HepG2 (cell line): ENCODE measurements around the gene DNAJB2. TPM values are rescaled to one million over a fixed set of nuclear protein-coding genes. Genes with fewer than 3 reads are reported as not detected.

Experiments used
- DDIT3 ChIP-seq: sonication (generic); formaldehyde crosslinking; IDR thresholded peaks from 2 replicates; pipeline ENCODE4 v1.4.0; 2020; ENCODE audit warnings: mild to moderate bottlenecking, missing genetic modification reagents
- DZIP1 ChIP-seq: sonication (generic); formaldehyde crosslinking; IDR thresholded peaks from 2 replicates; pipeline ENCODE4 v1.5.0; 2020; ENCODE audit warnings: mild to moderate bottlenecking, missing genetic modification reagents
- E2F5 ChIP-seq: sonication (generic); formaldehyde crosslinking; conservative IDR thresholded peaks from 2 replicates; pipeline ENCODE4 v1.4.0; 2020; ENCODE audit warnings: missing genetic modification reagents
- HOXA5 ChIP-seq: sonication (generic); formaldehyde crosslinking; IDR thresholded peaks from 2 replicates; pipeline ENCODE4 v1.4.0; 2020; ENCODE audit warnings: missing genetic modification reagents
- HOXA9 ChIP-seq: sonication (generic); formaldehyde crosslinking; IDR thresholded peaks from 2 replicates; pipeline ENCODE4 v1.8.1; 2022; ENCODE audit warnings: missing genetic modification reagents, mild to moderate bottlenecking, moderate library complexity, borderline replicate concordance
- KLF16 ChIP-seq, 2 experiments: sonication (generic) in 1 of 2; formaldehyde crosslinking in 1 of 2; IDR thresholded peaks; 2 replicates each; pipeline versions ENCODE4 v1.6.1 to v1.8.0; 2016 to 2023; ENCODE audit warnings: missing genetic modification reagents in 2 of 2, missing compliant biosample characterization in 1 of 2
- RNF2 ChIP-seq: fragments of 450-650 bp; conservative IDR thresholded peaks from 2 replicates; pipeline ENCODE4 v1.6.1; 2016; ENCODE audit warnings: low read depth
- RXRB ChIP-seq: IDR thresholded peaks from 2 replicates; pipeline ENCODE4 v1.6.1; 2016; ENCODE audit warnings: borderline replicate concordance, missing genetic modification reagents, missing compliant biosample characterization
- SALL1 ChIP-seq: sonication (generic); formaldehyde crosslinking; IDR thresholded peaks from 2 replicates; pipeline ENCODE4 v1.8.0; 2022; ENCODE audit warnings: mild to moderate bottlenecking, missing genetic modification reagents
- SOX13 ChIP-seq, 3 experiments: fragments of 450-650 bp in 1 of 3; sonication (generic) in 1 of 3; formaldehyde crosslinking in 1 of 3; IDR thresholded peaks in 2 of 3; conservative IDR thresholded peaks in 1 of 3; 2 replicates each; pipeline versions ENCODE4 v1.5.0 to v1.6.1; 2016 to 2020; ENCODE audit warnings: antibody characterized with exemption in 1 of 3, mild to moderate bottlenecking in 1 of 3, missing compliant biosample characterization in 1 of 3, missing genetic modification reagents in 1 of 3, moderate library complexity in 1 of 3
- SSRP1 ChIP-seq: IDR thresholded peaks from 2 replicates; pipeline ENCODE4 v1.6.1; 2016; ENCODE audit warnings: control low read depth
- SYNCRIP ChIP-seq: fragments of 200-400 bp; formaldehyde crosslinking; IDR thresholded peaks from 2 replicates; pipeline ENCODE4 v1.6.1; 2018; ENCODE audit warnings: mild to moderate bottlenecking, low read depth, low read length; ENCODE audit not compliant: insufficient read depth
- TAF15 ChIP-seq: fragments of 200-400 bp; formaldehyde crosslinking; IDR thresholded peaks from one replicate; pipeline ENCODE4 v1.6.1; 2018; ENCODE audit warnings: mild to moderate bottlenecking, low read depth, low read length; ENCODE audit not compliant: poor library complexity, severe bottlenecking
- ZBTB33 ChIP-seq: sonication (generic); formaldehyde crosslinking; IDR thresholded peaks from 2 replicates; pipeline ENCODE4 v1.4.0; 2020; ENCODE audit warnings: missing genetic modification reagents
- ZMYM2 ChIP-seq: sonication (generic); formaldehyde crosslinking; IDR thresholded peaks from 2 replicates; pipeline ENCODE4 v1.8.0; 2022; ENCODE audit warnings: mild to moderate bottlenecking, missing genetic modification reagents
- ZNF180 ChIP-seq: sonication (generic); formaldehyde crosslinking; IDR thresholded peaks from 2 replicates; pipeline ENCODE4 v1.4.0; 2020; ENCODE audit warnings: low read depth, missing genetic modification reagents, borderline replicate concordance
- ZNF235 ChIP-seq: sonication (generic); formaldehyde crosslinking; IDR thresholded peaks from 2 replicates; pipeline ENCODE4 v1.8.1; 2023; ENCODE audit warnings: mild to moderate bottlenecking, missing genetic modification reagents, borderline replicate concordance
- ZNF256 ChIP-seq: sonication (generic); formaldehyde crosslinking; conservative IDR thresholded peaks from 2 replicates; pipeline ENCODE4 v1.4.0; 2020; ENCODE audit warnings: missing genetic modification reagents
- ZNF501 ChIP-seq: sonication (generic); formaldehyde crosslinking; IDR thresholded peaks from 2 replicates; pipeline ENCODE4 v1.5.1; 2020; ENCODE audit warnings: mild to moderate bottlenecking, moderate library complexity, missing genetic modification reagents
- ZNF841 ChIP-seq: sonication (generic); formaldehyde crosslinking; IDR thresholded peaks from 2 replicates; pipeline ENCODE4 v1.8.1; 2023; ENCODE audit warnings: missing genetic modification reagents, borderline replicate concordance
- ZXDC ChIP-seq: sonication (generic); formaldehyde crosslinking; IDR thresholded peaks from 2 replicates; pipeline ENCODE4 v1.5.0; 2020; ENCODE audit warnings: mild to moderate bottlenecking, missing genetic modification reagents
- polyA plus RNA-seq, 8 experiments: library from polyadenylated mRNA; depleted of rRNA in 3 of 8; stranded (reverse) in 7 of 8; unstranded in 1 of 8; fragments of >200 nt; fragmentation: Illumina TruSeq in 4 of 8; extraction: Trizol in 4 of 8; gene quantifications; 2 replicates each; pipeline versions ENCODE4 v1.2.1 to v1.2.3, GENCODE V29; 2011 to 2016; ENCODE audit warnings: low read depth in 4 of 8, missing spikeins in 1 of 8, mixed read lengths in 1 of 8; ENCODE audit not compliant: insufficient read depth in 1 of 8
- total RNA-seq, 5 experiments: library from RNA; depleted of rRNA; stranded (reverse); fragments of >200 nt; fragmentation: Illumina TruSeq; extraction: Trizol; gene quantifications; 2 replicates each; pipeline ENCODE4 v1.2.3, GENCODE V29; 2016; ENCODE audit warnings: low read depth in 1 of 5

The DNAJB2 gene
- total and polyA plus RNA-seq, 2 of the 13 experiments (the other 11 are each of a cell fraction or from before 2014, with no cell fraction given), result 21.3 to 31.1 TPM

- peak; percentile 100; the same call in 1 of the 2 replicates for TF ChIP-seq ZBTB33
- no peak for TF ChIP-seq ZXDC (CRISPR knock-in tag)
- no peak for TF ChIP-seq SOX13 (IDR thresholded peaks at IDR 0.05)
- no peak for TF ChIP-seq SOX13 (CRISPR knock-in tag; conservative IDR thresholded peaks at IDR 0.05 in 1 of 2, IDR thresholded peaks at IDR 0.05 in 1 of 2)
- TF ChIP-seq HOXA9 (CRISPR knock-in tag), result no peak
- no peak for TF ChIP-seq SALL1 (CRISPR knock-in tag)
- no peak for TF ChIP-seq RNF2
- no peak for TF ChIP-seq SYNCRIP
- TF ChIP-seq HOXA5 (CRISPR knock-in tag), result no peak
- no peak for TF ChIP-seq DDIT3
- TF ChIP-seq DZIP1 (CRISPR knock-in tag), result peak; percentile 59; the same call in 1 of the 2 replicates
- TF ChIP-seq ZMYM2 (CRISPR knock-in tag), result no peak
- TF ChIP-seq KLF16 (CRISPR knock-in tag; IDR thresholded peaks at IDR 0.05), result no peak
- TF ChIP-seq E2F5, result no peak
- TF ChIP-seq ZNF180 (CRISPR knock-in tag), result no peak
- no peak for TF ChIP-seq ZNF256
- no peak for TF ChIP-seq ZNF235 (CRISPR knock-in tag)
- TF ChIP-seq SSRP1 (CRISPR knock-in tag), result 0 out of 2 replicates have a peak, but pooled peaks have one; percentile 30
- no peak for TF ChIP-seq RXRB (CRISPR knock-in tag)
- TF ChIP-seq TAF15, result no peak
- TF ChIP-seq ZNF841 (CRISPR knock-in tag), result no peak
- no peak for TF ChIP-seq ZNF501 (CRISPR knock-in tag)
Observed at GRCh38 chr2:219279916-219280516, 850 bp downstream of the DNAJB2 start (continued).
